Measurements from ENCODE around the gene JCHAIN.
"Not testable (repeated sequence)": the region's sequence is repeated elsewhere in the genome, so short reads cannot be mapped to it uniquely, and the experiment has no call there.

Gene JCHAIN

DNA sequence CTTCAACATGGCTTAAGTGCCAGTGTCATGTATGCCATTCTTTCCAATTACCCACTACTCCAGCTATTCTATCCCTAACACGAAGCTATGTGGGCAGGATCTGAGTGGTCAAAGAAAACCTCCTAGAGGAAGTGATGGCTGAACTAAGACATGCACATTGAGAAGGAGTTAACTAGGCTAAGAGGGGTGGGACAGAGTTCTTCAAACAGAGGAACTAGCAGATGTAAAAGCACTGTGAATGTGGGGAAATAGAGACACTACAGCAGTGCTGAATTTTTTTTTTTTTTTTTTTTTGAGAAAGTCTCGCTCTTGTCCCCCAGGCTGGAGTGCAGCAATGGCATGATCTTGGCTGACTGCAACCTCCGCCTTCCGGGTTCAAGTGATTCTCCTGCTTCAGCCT lies 6.2 kb downstream of the JCHAIN start:
- DNase-seq (ENCODE audit: low read depth): no peak
- no peak overlapping the region for H3K4me3 ChIP-seq (replicated peaks; ENCODE audit: low read depth, low read length)
- TF ChIP-seq, protein P1, sequence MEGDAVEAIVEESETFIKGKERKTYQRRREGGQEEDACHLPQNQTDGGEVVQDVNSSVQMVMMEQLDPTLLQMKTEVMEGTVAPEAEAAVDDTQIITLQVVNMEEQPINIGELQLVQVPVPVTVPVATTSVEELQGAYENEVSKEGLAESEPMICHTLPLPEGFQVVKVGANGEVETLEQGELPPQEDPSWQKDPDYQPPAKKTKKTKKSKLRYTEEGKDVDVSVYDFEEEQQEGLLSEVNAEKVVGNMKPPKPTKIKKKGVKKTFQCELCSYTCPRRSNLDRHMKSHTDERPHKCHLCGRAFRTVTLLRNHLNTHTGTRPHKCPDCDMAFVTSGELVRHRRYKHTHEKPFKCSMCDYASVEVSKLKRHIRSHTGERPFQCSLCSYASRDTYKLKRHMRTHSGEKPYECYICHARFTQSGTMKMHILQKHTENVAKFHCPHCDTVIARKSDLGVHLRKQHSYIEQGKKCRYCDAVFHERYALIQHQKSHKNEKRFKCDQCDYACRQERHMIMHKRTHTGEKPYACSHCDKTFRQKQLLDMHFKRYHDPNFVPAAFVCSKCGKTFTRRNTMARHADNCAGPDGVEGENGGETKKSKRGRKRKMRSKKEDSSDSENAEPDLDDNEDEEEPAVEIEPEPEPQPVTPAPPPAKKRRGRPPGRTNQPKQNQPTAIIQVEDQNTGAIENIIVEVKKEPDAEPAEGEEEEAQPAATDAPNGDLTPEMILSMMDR (IDR thresholded peaks at IDR 0.05; ENCODE audit: low read length, missing control alignments): no peak

DNA sequence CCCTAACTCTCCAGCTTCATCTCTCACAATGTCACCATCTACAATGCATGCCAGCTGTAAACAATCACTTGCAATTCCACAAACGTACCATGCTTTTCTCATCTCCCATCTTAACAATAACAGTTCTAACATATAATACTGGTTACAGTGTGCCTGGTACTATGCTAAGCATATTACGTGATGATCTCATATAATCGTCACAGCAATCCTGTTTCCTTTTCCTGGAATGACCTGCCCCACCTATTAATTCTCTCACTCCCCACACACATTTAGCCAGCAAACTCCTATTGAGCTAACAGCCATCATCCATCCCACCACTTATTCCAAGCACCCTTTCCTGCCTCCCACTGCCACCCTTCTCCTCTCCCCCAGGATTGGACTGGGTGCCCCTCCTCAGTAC lies 7.9 kb downstream of the JCHAIN start:
- TF ChIP-seq, protein P1 (IDR thresholded peaks at IDR 0.05; ENCODE audit: low read length, missing control alignments): no peak
- no peak for DNase-seq (ENCODE audit: low read depth)

GRCh38 chr4:70657326-70657725 lies 9.0 kb downstream of the JCHAIN start:
- TF ChIP-seq, protein P1 (IDR thresholded peaks at IDR 0.05; ENCODE audit: low read length, missing control alignments): no peak
- H3K4me3 ChIP-seq (replicated peaks; ENCODE audit: low read depth, low read length): no peak overlapping the region
- DNase-seq (ENCODE audit: low read depth): no peak

More for the DNA sequence above, 7.9 kb downstream of the JCHAIN start:
- H3K4me3 ChIP-seq (replicated peaks; ENCODE audit: low read depth, low read length): no peak overlapping the region

GRCh38 chr4:70654605-70655011 lies 11.7 kb downstream of the JCHAIN start:
- no peak overlapping the region for H3K4me3 ChIP-seq (replicated peaks; ENCODE audit: low read depth, low read length)
- peak; percentile 22 for DNase-seq (ENCODE audit: low read depth)
- TF ChIP-seq, protein P1 (IDR thresholded peaks at IDR 0.05; ENCODE audit: low read length, missing control alignments): no peak

- DNase-seq (ENCODE audit: low read depth): peak; percentile 64
- TF ChIP-seq, protein P1 (IDR thresholded peaks at IDR 0.05; ENCODE audit: low read length, missing control alignments): peak; percentile 47
- no peak overlapping the region for H3K4me3 ChIP-seq (replicated peaks; ENCODE audit: low read depth, low read length)
These were observed 14.3 kb downstream of the JCHAIN start for GRCh38 chr4:70651864-70652506.

GRCh38 chr4:70650741-70651140 lies 15.6 kb downstream of the JCHAIN start:
- DNase-seq (ENCODE audit: low read depth); H3K4me3 ChIP-seq (replicated peaks; ENCODE audit: low read depth, low read length): not testable (repeated sequence)

DNA sequence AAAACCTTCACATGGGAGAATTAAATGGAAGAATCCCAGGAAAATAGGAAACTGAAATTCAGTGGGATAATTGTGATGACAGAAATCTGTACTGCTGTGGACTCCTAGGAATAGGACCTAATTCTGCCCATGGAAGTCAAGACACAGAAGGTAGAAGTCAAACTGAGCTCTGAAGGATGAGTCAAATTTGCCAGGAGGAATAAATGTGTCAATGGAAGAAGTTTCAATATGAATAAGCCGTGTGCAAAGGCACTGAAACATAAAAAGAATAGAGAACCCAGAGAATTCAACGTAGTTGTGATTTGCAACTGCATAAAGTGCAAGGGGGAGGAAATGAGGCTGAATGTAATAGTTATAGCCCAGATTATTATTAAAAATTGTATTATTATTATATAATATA lies 26.1 kb downstream of the JCHAIN start:
- no peak overlapping the region for H3K4me3 ChIP-seq (replicated peaks; ENCODE audit: low read depth, low read length)
- no peak for DNase-seq (ENCODE audit: low read depth)
- TF ChIP-seq, protein P1 (IDR thresholded peaks at IDR 0.05; ENCODE audit: low read length, missing control alignments): no peak

Measured in fibroblast of pulmonary artery (primary cell).